Smooth muscle cell (in vitro differentiated cells): ENCODE data around the gene EHF. TPM values are rescaled to one million over a fixed set of nuclear protein-coding genes. Genes with fewer than 3 reads are reported as not detected.

ENCODE experiments used
- DNase-seq: peaks from one replicate; lab custom pipeline; 2025; ENCODE audit not compliant: unreplicated experiment; lab: John Stamatoyannopoulos, UW
- H2AFZ ChIP-seq: fragments of 200-600 bp; sonication (generic); 2 replicates; pipeline ENCODE4 v1.6.0; 2016; ENCODE audit warnings: antibody characterized with exemption, low read depth, mild to moderate bottlenecking
- H3F3A ChIP-seq: fragments of 200-600 bp; sonication (generic); 2 replicates; pipeline ENCODE4 v1.6.0; 2017; ENCODE audit warnings: antibody characterized with exemption, low read depth
- H3K27ac ChIP-seq: fragments of 200-600 bp; sonication (generic); 2 replicates; pipeline ENCODE4 v1.5.1; 2016; ENCODE audit warnings: low read depth, mild to moderate bottlenecking
- H3K27me3 ChIP-seq: fragments of 200-600 bp; sonication (generic); 2 replicates; pipeline ENCODE4 v1.6.1; 2016; ENCODE audit warnings: low read depth, mild to moderate bottlenecking
- H3K36me3 ChIP-seq: fragments of 200-600 bp; sonication (generic); 2 replicates; pipeline ENCODE4 v1.5.1; 2016; ENCODE audit warnings: low read depth
- H3K4me1 ChIP-seq: fragments of 200-600 bp; sonication (generic); 2 replicates; pipeline ENCODE4 v1.5.1; 2016; ENCODE audit warnings: low read depth
- H3K4me2 ChIP-seq: fragments of 200-600 bp; sonication (generic); 2 replicates; pipeline ENCODE4 v1.6.0; 2016; ENCODE audit warnings: mild to moderate bottlenecking
- H3K4me3 ChIP-seq: fragments of 200-600 bp; sonication (generic); 2 replicates; pipeline ENCODE4 v1.5.1; 2016; ENCODE audit warnings: mild to moderate bottlenecking
- H3K79me2 ChIP-seq: fragments of 200-600 bp; sonication (generic); 2 replicates; pipeline ENCODE4 v1.6.0; 2016; ENCODE audit warnings: low read depth, mild to moderate bottlenecking
- H3K9ac ChIP-seq: fragments of 200-600 bp; sonication (generic); 2 replicates; pipeline ENCODE4 v1.6.0; 2016; ENCODE audit warnings: low read depth
- H3K9me3 ChIP-seq: fragments of 200-600 bp; sonication (generic); replicated peaks from 2 replicates; pipeline ENCODE4 v1.5.1; 2016; ENCODE audit warnings: low read depth
- H4K20me1 ChIP-seq: fragments of 200-600 bp; sonication (generic); 2 replicates; pipeline ENCODE4 v1.6.0; 2016; ENCODE audit warnings: low read depth
- CTCF ChIP-seq: fragments of 200-600 bp; sonication (generic); IDR thresholded peaks from 2 replicates; pipeline ENCODE4 v1.5.1; 2017; ENCODE audit warnings: borderline replicate concordance, mild to moderate bottlenecking, antibody characterized with exemption; ENCODE audit not compliant: insufficient read depth, poor library complexity, severe bottlenecking
- WGBS: methylation state at CpG from one replicate; pipeline ENCODE4 v1.1.7; 2016; ENCODE audit warnings: low lambda C conversion rate; 5-methylcytosine and 5-hydroxymethylcytosine counted together
- polyA plus RNA-seq: library from polyadenylated mRNA; unstranded; fragments of >200 nt; fragmentation: Nextera tagmentation; extraction: Ambion mirVana; gene quantifications from 2 replicates; pipeline ENCODE4 v1.2.1, GENCODE V29; 2016
- total RNA-seq: library from RNA; depleted of rRNA; stranded (reverse); fragments of >200 nt; gene quantifications from 2 replicates; pipeline ENCODE4 v1.2.3, GENCODE V29; 2014

The EHF gene
- total and polyA plus RNA-seq, 2 experiments from 2014 or later: 0.63 to 1.7 TPM

- Histone ChIP-seq H3K9ac (no peak overlapping the region), H3K36me3 (no peaks in the 10 kb centered on the region), H3F3A (no peaks in the 10 kb centered on the region), H2AFZ (peak overlapping the region; percentile 70), H3K79me2 (no peaks in the 10 kb centered on the region), H3K4me2 (peak overlapping the region; percentile 59), H3K4me1 (peaks cover 8% of the 10 kb centered on the region), H3K9me3 (no peaks in the 10 kb centered on the region), H4K20me1 (no peaks in the 10 kb centered on the region), H3K4me3 (peak overlapping the region; percentile 18), H3K27ac (no peak overlapping the region), H3K27me3 (no peaks in the 10 kb centered on the region)
- WGBS: 22% methylated on average over 4 of the region's 4 CpGs
- peak; percentile 70 for TF ChIP-seq CTCF
- DNase-seq: no peak
Observed at GRCh38 chr11:34585735-34586487, 35.0 kb upstream of the EHF start.

- Histone ChIP-seq H3K36me3 (no peaks in the 10 kb centered on the region), H3K4me1 (peaks cover 8% of the 10 kb centered on the region), H3K27ac (no peak overlapping the region), H3K79me2 (no peaks in the 10 kb centered on the region), H4K20me1 (no peaks in the 10 kb centered on the region), H2AFZ (peak overlapping the region; percentile 70), H3K9ac (no peak overlapping the region), H3K27me3 (no peaks in the 10 kb centered on the region), H3K4me2 (peak overlapping the region; percentile 51), H3K9me3 (no peaks in the 10 kb centered on the region), H3F3A (no peaks in the 10 kb centered on the region), H3K4me3 (no peak overlapping the region)
- no peak for TF ChIP-seq CTCF
- DNase-seq: no peak
- WGBS: 77% methylated on average over 12 of the region's 12 CpGs
Observed at GRCh38 chr11:34586488-34587281, 34.2 kb upstream of the EHF start.

- Histone ChIP-seq H3K9me3 (no peaks in the 10 kb centered on the region), H3K4me1 (peaks cover 8% of the 10 kb centered on the region), H3K9ac (no peak overlapping the region), H4K20me1 (no peaks in the 10 kb centered on the region), H2AFZ (no peak overlapping the region), H3K27ac (no peak overlapping the region), H3K27me3 (no peaks in the 10 kb centered on the region), H3K79me2 (no peaks in the 10 kb centered on the region), H3K4me3 (no peak overlapping the region), H3F3A (no peaks in the 10 kb centered on the region), H3K4me2 (no peak overlapping the region), H3K36me3 (no peaks in the 10 kb centered on the region)
- DNase-seq: no peak
- TF ChIP-seq CTCF: no peak
- 95% methylated on average over 5 of the region's 5 CpGs for WGBS
Observed at GRCh38 chr11:34587282-34587677, 33.6 kb upstream of the EHF start.
